ENCODE data around the gene CATSPERD.
"Not testable (repeated sequence)": the region's sequence is repeated elsewhere in the genome, so short reads cannot be mapped to it uniquely, and the experiment has no call there.

DNA sequence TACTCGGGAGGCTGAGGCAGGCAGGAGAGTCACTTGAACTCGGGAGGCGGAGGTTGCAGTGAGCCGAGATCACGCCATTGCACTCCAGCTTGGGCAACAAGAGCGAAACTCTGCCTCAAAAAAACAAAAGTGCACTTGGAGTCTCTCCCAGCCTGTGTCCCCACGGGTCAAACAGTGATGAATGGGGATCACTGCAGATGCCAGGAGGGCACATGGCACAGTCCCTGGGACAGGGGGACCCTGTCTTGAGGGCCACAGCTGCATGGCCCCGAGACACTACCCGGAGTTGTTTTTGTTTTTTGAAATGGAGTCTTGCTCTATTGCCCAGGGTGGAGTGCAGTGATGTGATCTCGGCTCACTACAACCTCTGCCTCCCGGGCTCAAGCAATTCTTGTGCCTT lies 60.5 kb downstream of the CATSPERD start:
- TF ChIP-seq POLR2A, POLR2AphosphoS5 (IDR thresholded peaks at IDR 0.05): not testable (repeated sequence)
- TF ChIP-seq, protein P1, sequence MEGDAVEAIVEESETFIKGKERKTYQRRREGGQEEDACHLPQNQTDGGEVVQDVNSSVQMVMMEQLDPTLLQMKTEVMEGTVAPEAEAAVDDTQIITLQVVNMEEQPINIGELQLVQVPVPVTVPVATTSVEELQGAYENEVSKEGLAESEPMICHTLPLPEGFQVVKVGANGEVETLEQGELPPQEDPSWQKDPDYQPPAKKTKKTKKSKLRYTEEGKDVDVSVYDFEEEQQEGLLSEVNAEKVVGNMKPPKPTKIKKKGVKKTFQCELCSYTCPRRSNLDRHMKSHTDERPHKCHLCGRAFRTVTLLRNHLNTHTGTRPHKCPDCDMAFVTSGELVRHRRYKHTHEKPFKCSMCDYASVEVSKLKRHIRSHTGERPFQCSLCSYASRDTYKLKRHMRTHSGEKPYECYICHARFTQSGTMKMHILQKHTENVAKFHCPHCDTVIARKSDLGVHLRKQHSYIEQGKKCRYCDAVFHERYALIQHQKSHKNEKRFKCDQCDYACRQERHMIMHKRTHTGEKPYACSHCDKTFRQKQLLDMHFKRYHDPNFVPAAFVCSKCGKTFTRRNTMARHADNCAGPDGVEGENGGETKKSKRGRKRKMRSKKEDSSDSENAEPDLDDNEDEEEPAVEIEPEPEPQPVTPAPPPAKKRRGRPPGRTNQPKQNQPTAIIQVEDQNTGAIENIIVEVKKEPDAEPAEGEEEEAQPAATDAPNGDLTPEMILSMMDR (IDR thresholded peaks at IDR 0.05) = not testable (repeated sequence)

Measured in breast epithelium (tissue), 3 donors.